ENCODE results near the gene PLEKHA5.
"Not testable (repeated sequence)": the region's sequence is repeated elsewhere in the genome, so short reads cannot be mapped to it uniquely, and the experiment has no call there.

The PLEKHA5 gene

GRCh38 chr12:19411234-19412204, 282.0 kb downstream of the PLEKHA5 start:
- DNase-seq: no peak

- no peak for DNase-seq
Observed at GRCh38 chr12:19412844-19413243, 283.3 kb downstream of the PLEKHA5 start.

GRCh38 chr12:19413582-19413981, 284.0 kb downstream of the PLEKHA5 start:
- not testable (repeated sequence) for DNase-seq

- no peak for DNase-seq
Observed at GRCh38 chr12:19415563-19415962, 286.0 kb downstream of the PLEKHA5 start.

- no peak for DNase-seq
Observed at GRCh38 chr12:19419086-19419485, 289.6 kb downstream of the PLEKHA5 start.

GRCh38 chr12:19421503-19422282, 292.2 kb downstream of the PLEKHA5 start:
- DNase-seq: no peak

GRCh38 chr12:19423166-19423930, 293.8 kb downstream of the PLEKHA5 start:
- DNase-seq: no peak
